Measurements from ENCODE around the gene CYP3A5. TPM values are rescaled to one million over a fixed set of nuclear protein-coding genes. Genes with fewer than 3 reads are reported as not detected.
"Not testable (repeated sequence)": the region's sequence is repeated elsewhere in the genome, so short reads cannot be mapped to it uniquely, and the experiment has no call there.

Gene CYP3A5
- polyA plus RNA-seq, 1 experiment, result 0.21 TPM

DNA sequence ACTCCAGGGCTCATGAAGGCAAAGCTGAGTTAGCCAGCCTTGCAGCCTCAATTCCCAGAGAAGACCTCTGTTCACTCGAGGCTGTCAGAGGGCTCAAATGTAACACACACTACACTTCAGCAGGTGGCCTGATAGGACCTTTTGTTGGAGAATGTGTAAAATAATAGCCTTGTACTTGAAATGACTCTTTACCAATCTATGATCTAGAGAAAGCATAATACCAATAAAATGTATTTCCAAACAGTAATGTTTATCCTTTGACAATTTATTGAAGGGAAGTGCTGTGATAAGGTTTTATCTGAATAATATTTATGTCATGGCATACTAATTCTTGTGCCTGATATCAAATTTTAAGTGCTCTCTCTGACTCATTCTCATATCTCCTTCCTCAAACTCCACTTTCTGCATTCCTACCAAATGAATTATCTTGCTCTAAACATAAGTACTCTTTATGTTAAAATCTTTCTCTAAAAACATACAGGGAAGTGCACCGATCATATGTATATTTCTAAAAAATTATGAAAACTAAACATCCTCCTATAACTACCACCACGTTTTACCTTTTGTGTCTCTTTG, 34.3 kb upstream of the CYP3A5 start:
- H3K9me3 ChIP-seq (ENCODE audit: control insufficient read depth, insufficient read depth, low read length), result no peaks in the 10 kb centered on the region
- DNase-seq (ENCODE audit: low read depth, low spot score), result no peak
- H3K4me3 ChIP-seq (ENCODE audit: low read depth, low read length), result no peak overlapping the region
- no peak overlapping the region for H3K27ac ChIP-seq (ENCODE audit: low read depth, low read length)
- CTCF ChIA-PET, result no interaction called here
- POLR2A ChIA-PET, result no interaction called here
- peaks cover 4% of the 10 kb centered on the region for H3K27me3 ChIP-seq (ENCODE audit: control insufficient read depth, insufficient read depth, low read length)
- TF ChIP-seq, protein P1, sequence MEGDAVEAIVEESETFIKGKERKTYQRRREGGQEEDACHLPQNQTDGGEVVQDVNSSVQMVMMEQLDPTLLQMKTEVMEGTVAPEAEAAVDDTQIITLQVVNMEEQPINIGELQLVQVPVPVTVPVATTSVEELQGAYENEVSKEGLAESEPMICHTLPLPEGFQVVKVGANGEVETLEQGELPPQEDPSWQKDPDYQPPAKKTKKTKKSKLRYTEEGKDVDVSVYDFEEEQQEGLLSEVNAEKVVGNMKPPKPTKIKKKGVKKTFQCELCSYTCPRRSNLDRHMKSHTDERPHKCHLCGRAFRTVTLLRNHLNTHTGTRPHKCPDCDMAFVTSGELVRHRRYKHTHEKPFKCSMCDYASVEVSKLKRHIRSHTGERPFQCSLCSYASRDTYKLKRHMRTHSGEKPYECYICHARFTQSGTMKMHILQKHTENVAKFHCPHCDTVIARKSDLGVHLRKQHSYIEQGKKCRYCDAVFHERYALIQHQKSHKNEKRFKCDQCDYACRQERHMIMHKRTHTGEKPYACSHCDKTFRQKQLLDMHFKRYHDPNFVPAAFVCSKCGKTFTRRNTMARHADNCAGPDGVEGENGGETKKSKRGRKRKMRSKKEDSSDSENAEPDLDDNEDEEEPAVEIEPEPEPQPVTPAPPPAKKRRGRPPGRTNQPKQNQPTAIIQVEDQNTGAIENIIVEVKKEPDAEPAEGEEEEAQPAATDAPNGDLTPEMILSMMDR (IDR thresholded peaks at IDR 0.05; ENCODE audit: low read depth, low read length), result no peak

DNA sequence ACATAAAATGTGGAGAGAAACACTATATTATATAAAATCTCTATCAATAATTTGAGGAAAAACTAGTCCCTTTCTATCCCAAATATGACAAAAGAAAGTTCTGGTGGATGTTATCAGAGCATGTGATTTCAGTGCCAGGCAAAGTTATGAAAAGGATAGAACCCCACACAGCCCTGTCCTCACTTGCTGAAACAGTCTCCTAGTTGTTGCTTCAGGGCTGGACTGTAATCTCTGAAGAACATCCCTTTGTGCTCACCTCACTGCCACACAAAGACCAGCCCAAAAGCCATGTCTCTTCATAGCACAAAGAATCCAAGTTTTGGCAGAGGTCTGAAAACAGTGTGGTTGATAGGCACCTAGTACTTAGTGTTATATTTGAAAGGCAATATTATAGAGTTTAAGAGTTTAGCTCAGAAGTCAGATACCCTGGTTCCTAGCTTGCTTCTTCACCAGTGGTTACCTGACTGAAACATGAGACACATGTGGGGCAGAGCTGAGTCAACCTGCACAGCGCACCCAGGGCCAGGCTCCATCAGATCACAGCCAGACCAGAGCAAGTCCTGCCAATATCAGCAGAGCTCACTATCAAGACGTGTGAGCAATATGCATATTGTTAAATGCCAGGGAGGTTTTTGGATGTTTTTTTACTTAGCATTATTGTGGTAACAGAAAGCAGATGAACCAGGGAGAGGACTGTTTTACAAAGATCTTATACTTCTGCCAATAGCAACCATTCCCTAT, 30.2 kb upstream of the CYP3A5 start:
- H3K9me3 ChIP-seq (ENCODE audit: control insufficient read depth, insufficient read depth, low read length), result no peaks in the 10 kb centered on the region
- TF ChIP-seq, protein P1 (IDR thresholded peaks at IDR 0.05; ENCODE audit: low read depth, low read length), result no peak
- no peak overlapping the region for H3K27ac ChIP-seq (ENCODE audit: low read depth, low read length)
- H3K4me3 ChIP-seq (ENCODE audit: low read depth, low read length), result no peak overlapping the region
- CTCF ChIA-PET, result interaction anchor here (0.5 kb wide), 1 partner anchor 1368 kb away, joined by 3 read pairs; no protein-coding TSS in a partner anchor
- no peak for DNase-seq (ENCODE audit: low read depth, low spot score)
- POLR2A ChIA-PET, result no interaction called here
- H3K27me3 ChIP-seq (ENCODE audit: control insufficient read depth, insufficient read depth, low read length), result no peaks in the 10 kb centered on the region

DNA sequence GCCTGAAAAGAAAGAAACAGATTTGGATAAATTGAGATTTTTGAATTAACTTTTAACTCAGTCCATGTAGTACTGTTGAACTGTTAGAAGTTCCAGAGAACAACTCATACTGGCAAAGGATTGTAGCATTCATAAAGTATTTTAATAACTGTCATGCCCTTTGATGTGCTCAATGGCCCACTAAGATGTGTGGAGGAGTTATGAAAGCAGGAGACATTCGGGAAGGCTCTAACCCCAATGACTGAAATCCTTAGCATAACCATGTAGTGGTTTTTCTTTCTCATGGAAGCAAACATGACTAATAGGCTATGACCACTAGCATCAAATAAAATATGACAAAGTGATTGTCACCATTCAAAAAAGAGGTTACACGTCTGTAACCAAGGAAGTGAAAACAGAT, 29.5 kb upstream of the CYP3A5 start:
- POLR2A ChIA-PET, result no interaction called here
- H3K9me3 ChIP-seq (ENCODE audit: control insufficient read depth, insufficient read depth, low read length), result no peaks in the 10 kb centered on the region
- no peaks in the 10 kb centered on the region for H3K27me3 ChIP-seq (ENCODE audit: control insufficient read depth, insufficient read depth, low read length)
- DNase-seq (ENCODE audit: low read depth, low spot score), result no peak
- no peak overlapping the region for H3K4me3 ChIP-seq (ENCODE audit: low read depth, low read length)
- CTCF ChIA-PET, result no interaction called here
- no peak overlapping the region for H3K27ac ChIP-seq (ENCODE audit: low read depth, low read length)
- TF ChIP-seq, protein P1 (IDR thresholded peaks at IDR 0.05; ENCODE audit: low read depth, low read length), result no peak

DNA sequence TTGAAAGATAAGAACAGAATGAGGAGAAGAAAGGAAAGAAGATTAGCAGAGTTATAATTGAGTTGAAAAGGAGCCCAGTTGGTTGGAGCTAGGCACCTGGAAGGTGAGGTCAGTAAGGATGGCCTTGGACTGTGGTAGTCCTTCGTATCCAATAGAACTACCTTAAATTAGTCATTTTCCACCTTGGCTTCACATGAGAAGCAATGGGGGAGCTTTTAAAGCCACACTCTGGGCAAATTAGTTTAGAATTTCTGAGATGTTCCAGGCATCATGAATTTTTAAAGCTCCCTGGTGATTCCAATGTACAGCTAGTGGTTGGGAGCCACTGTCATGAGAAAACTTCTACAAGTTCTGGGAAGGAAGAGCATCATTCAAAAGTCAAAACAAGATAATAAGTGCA, 27.3 kb upstream of the CYP3A5 start:
- ChIA-PET POLR2A (no interaction called here), CTCF (no interaction called here)
- Histone ChIP-seq H3K27me3 (ENCODE audit: control insufficient read depth, insufficient read depth, low read length) (no peaks in the 10 kb centered on the region), H3K27ac (ENCODE audit: low read depth, low read length) (no peak overlapping the region), H3K4me3 (ENCODE audit: low read depth, low read length) (no peak overlapping the region), H3K9me3 (ENCODE audit: control insufficient read depth, insufficient read depth, low read length) (no peaks in the 10 kb centered on the region)
- TF ChIP-seq, protein P1 (IDR thresholded peaks at IDR 0.05; ENCODE audit: low read depth, low read length), result no peak
- no peak for DNase-seq (ENCODE audit: low read depth, low spot score)

DNA sequence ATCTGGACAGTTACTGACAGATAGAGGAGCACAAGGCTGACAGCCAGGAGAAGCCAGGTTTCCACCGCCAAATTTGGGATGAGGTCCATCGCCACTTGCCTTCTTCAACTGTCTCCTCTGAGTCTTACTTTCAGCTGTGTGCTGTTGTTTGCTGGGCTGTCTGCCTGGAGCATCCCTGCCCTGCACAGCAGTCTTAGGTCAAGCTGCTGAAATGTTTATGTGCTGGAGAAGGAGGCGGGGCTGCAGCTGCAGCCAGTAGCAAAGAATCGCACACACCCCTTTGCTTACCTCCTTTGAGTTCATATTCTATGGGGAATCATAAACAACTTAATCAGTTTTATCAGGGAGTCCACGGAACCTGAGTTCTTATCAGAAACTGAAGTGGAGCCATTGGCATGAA, 20.1 kb upstream of the CYP3A5 start:
- ChIA-PET POLR2A (no interaction called here), CTCF (no interaction called here)
- TF ChIP-seq, protein P1 (IDR thresholded peaks at IDR 0.05; ENCODE audit: low read depth, low read length), result no peak

DNA sequence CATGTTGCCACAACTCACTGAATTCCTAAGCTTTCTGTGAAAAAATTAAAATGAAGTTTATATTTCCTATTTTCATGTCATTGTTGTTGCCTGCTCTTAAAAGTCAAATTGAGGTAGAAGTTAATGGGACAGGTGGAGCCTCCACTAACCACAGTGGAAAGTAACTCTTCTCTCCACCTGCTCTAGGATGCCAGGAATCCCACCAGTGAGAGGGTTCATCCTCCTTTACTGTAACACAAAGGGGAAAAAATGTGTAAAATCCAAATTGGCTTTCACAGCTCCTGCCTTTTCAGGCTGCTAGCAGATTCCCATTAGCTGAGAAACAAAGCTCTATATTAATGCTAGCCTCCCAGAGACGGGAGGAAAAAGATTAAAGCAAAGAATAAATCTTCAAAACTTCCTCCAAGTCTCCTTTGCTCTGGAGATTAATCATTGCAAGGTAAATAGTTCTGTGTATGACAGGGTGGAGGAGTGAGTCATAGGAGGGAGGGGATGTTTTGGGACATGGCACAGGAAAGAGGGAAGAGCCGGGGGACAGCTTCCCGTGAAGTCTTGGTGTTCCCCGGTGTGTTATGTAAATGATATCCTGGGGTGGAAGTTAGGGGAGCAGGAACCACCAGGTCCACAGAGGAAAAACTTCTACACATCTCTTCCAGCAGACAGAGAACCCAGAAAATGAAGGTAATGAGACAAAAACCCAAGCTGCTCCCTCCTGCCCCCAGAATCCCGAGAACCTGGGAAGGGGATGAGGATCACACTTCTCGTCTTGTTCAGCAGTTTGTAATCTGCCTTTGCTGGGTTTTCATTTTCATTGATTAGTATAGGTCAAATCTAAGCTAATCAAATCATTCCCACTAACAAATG, 19.3 kb upstream of the CYP3A5 start:
- H3K4me3 ChIP-seq (ENCODE audit: low read depth, low read length); CTCF ChIA-PET; H3K9me3 ChIP-seq (ENCODE audit: control insufficient read depth, insufficient read depth, low read length); H3K27me3 ChIP-seq (ENCODE audit: control insufficient read depth, insufficient read depth, low read length); H3K27ac ChIP-seq (ENCODE audit: low read depth, low read length); POLR2A ChIA-PET; DNase-seq (ENCODE audit: low read depth, low spot score): not testable (repeated sequence)

More for the DNA sequence above, 20.1 kb upstream of the CYP3A5 start:
- no peak for DNase-seq (ENCODE audit: low read depth, low spot score)
- Histone ChIP-seq H3K27ac (ENCODE audit: low read depth, low read length) (no peak overlapping the region), H3K9me3 (ENCODE audit: control insufficient read depth, insufficient read depth, low read length) (no peaks in the 10 kb centered on the region), H3K27me3 (ENCODE audit: control insufficient read depth, insufficient read depth, low read length) (no peaks in the 10 kb centered on the region), H3K4me3 (ENCODE audit: low read depth, low read length) (no peak overlapping the region)
